ENCODE results near the gene CTSF. TPM values are rescaled to one million over a fixed set of nuclear protein-coding genes. Genes with fewer than 3 reads are reported as not detected.

The CTSF gene
- total RNA-seq, result 18.2 and 26.3 TPM in 2 replicates

GRCh38 chr11:66568124-66568916 lies at the start of gene CTSF:
CTSF (minus strand) TSS chr11:66568606; CDS start chr11:66568486, 120 bp downstream.

GRCh38 chr11:66616379-66617154 lies 48.2 kb upstream of the CTSF start, which contains the start of gene RBM14:
RBM14 (plus strand) TSS chr11:66616630; CDS start chr11:66616721, 91 bp downstream.

GRCh38 chr11:66592457-66593302 lies 24.3 kb upstream of the CTSF start, which contains the start of the genes CCDC87 and CCS:
CCDC87 (minus strand) TSS chr11:66593063; CDS start chr11:66593015, 48 bp downstream.
CCS (plus strand) TSS chr11:66593185; CDS start chr11:66593262, 77 bp downstream.

GRCh38 chr11:66546368-66546965 lies 21.9 kb downstream of the CTSF start, which contains the start of gene ACTN3:
ACTN3 (plus strand) TSS chr11:66546903; CDS start chr11:66546938, 35 bp downstream.

GRCh38 chr11:66545701-66546367 lies 22.6 kb downstream of the CTSF start, which contains the start of gene ZDHHC24:
ZDHHC24 (minus strand) TSS chr11:66546048; CDS start chr11:66546003, 45 bp downstream.

Other genes starting within 250 kb of the CTSF start
- 5.9 and 8.3 TPM in 2 replicates for gene RIN1, start 232.2 kb downstream of the CTSF start, total RNA-seq
- gene BRMS1, start 223.5 kb downstream of the CTSF start, total RNA-seq, result 65.0 and 79.7 TPM in 2 replicates
- gene B4GAT1, start 221.0 kb downstream of the CTSF start, total RNA-seq, result 23.8 and 31.3 TPM in 2 replicates
- 0.09 and 0.28 TPM in 2 replicates for gene SLC29A2, start 196.8 kb downstream of the CTSF start, total RNA-seq
- not detected in 2 replicates for gene NPAS4, start 147.6 kb downstream of the CTSF start, total RNA-seq
- gene MRPL11, start 129.8 kb downstream of the CTSF start, total RNA-seq, result 41.3 and 44.1 TPM in 2 replicates
- 3.4 and 6.0 TPM in 2 replicates for gene PELI3, start 101.7 kb downstream of the CTSF start, total RNA-seq
- 56.5 and 75.1 TPM in 2 replicates for gene DPP3, start 88.2 kb downstream of the CTSF start, total RNA-seq
- gene BBS1, start 58.0 kb downstream of the CTSF start, total RNA-seq, result 16.1 and 25.9 TPM in 2 replicates
- gene ZDHHC24, start 22.6 kb downstream of the CTSF start, total RNA-seq, result 13.4 and 15.0 TPM in 2 replicates
- 0.09 TPM in 1 of 2 replicates, not detected in the other for gene ACTN3, start 21.7 kb downstream of the CTSF start, total RNA-seq
- gene CCDC87, start 24.5 kb upstream of the CTSF start, total RNA-seq, result 0.18 and 0.28 TPM in 2 replicates
- 31.5 and 32.6 TPM in 2 replicates for gene CCS, start 24.6 kb upstream of the CTSF start, total RNA-seq
- gene RBM14, start 48.0 kb upstream of the CTSF start, total RNA-seq, result 20.1 and 26.7 TPM in 2 replicates
- gene RBM4, start 70.1 kb upstream of the CTSF start, total RNA-seq, result 152 and 160 TPM in 2 replicates
- gene RBM4B, start 109.3 kb upstream of the CTSF start, total RNA-seq, result 21.3 and 27.1 TPM in 2 replicates
- gene SPTBN2, start 160.6 kb upstream of the CTSF start, total RNA-seq, result 21.5 and 53.8 TPM in 2 replicates

Measured in endothelial cell of coronary artery (primary cell).